BE2C (cell line): ENCODE measurements around the gene CAPN11.
"Not testable (repeated sequence)": the region's sequence is repeated elsewhere in the genome, so short reads cannot be mapped to it uniquely, and the experiment has no call there.

Source experiments
- DNase-seq: peaks from one replicate; pipeline ENCODE4 v3.0.0-alpha.2; 2020
- H3K27me3 ChIP-seq: fragments of 250-450 bp; sonication (Bioruptor Pico); 2 replicates; pipeline ENCODE4 v1.5.1; 2020; ENCODE audit warnings: mild to moderate bottlenecking
- H3K36me3 ChIP-seq: fragments of 250-450 bp; sonication (Bioruptor Pico); 2 replicates; pipeline ENCODE4 v1.5.1; 2020; ENCODE audit warnings: mild to moderate bottlenecking
- H3K4me1 ChIP-seq: fragments of 250-450 bp; sonication (Bioruptor Pico); 2 replicates; pipeline ENCODE4 v1.5.1; 2020
- H3K4me3 ChIP-seq: 2 replicates; pipeline ENCODE4 v1.5.1; 2011; ENCODE audit warnings: low read depth, low read length
- H3K9me3 ChIP-seq: fragments of 250-450 bp; sonication (Bioruptor Pico); 2 replicates; pipeline ENCODE4 v1.5.1; 2020
- CTCF ChIP-seq: IDR thresholded peaks from 2 replicates; pipeline ENCODE4 v1.5.1; 2012; ENCODE audit warnings: mild to moderate bottlenecking, low read depth, low read length

Gene CAPN11

GRCh38 chr6:44143731-44144130, 14.9 kb upstream of the CAPN11 start:
- no peak for DNase-seq
- no peaks in the 10 kb centered on the region; the same call in 1 of the 2 replicates for H3K36me3 ChIP-seq
- H3K9me3 ChIP-seq: no peaks in the 10 kb centered on the region
- H3K4me1 ChIP-seq: no peaks in the 10 kb centered on the region
- H3K4me3 ChIP-seq: no peak overlapping the region
- no peaks in the 10 kb centered on the region for H3K27me3 ChIP-seq
- TF ChIP-seq CTCF: no peak

GRCh38 chr6:44144536-44144935, 14.1 kb upstream of the CAPN11 start:
- H3K4me1 ChIP-seq, H3K9me3 ChIP-seq, H3K27me3 ChIP-seq, DNase-seq, H3K4me3 ChIP-seq, H3K36me3 ChIP-seq: not testable (repeated sequence)

GRCh38 chr6:44145839-44146238, 12.8 kb upstream of the CAPN11 start:
- DNase-seq: no peak
- no peaks in the 10 kb centered on the region for H3K4me1 ChIP-seq
- no peaks in the 10 kb centered on the region; the same call in 1 of the 2 replicates for H3K36me3 ChIP-seq

GRCh38 chr6:44146685-44147084, 11.9 kb upstream of the CAPN11 start:
- H3K4me3 ChIP-seq: no peak overlapping the region
- no peaks in the 10 kb centered on the region for H3K9me3 ChIP-seq
- no peaks in the 10 kb centered on the region; the same call in 1 of the 2 replicates for H3K4me1 ChIP-seq
- H3K36me3 ChIP-seq: no peaks in the 10 kb centered on the region; the same call in 1 of the 2 replicates
- no peaks in the 10 kb centered on the region for H3K27me3 ChIP-seq
- no peak for TF ChIP-seq CTCF
- no peak for DNase-seq

More at GRCh38 chr6:44145839-44146238, 12.8 kb upstream of the CAPN11 start:
- H3K4me3 ChIP-seq: no peak overlapping the region
- no peaks in the 10 kb centered on the region for H3K9me3 ChIP-seq
- TF ChIP-seq CTCF: no peak
- no peaks in the 10 kb centered on the region for H3K27me3 ChIP-seq

GRCh38 chr6:44147256-44147655, 11.4 kb upstream of the CAPN11 start:
- H3K27me3 ChIP-seq: no peaks in the 10 kb centered on the region
- H3K4me1 ChIP-seq: no peaks in the 10 kb centered on the region; the same call in 1 of the 2 replicates
- no peaks in the 10 kb centered on the region for H3K9me3 ChIP-seq
- DNase-seq: no peak
- no peaks in the 10 kb centered on the region; the same call in 1 of the 2 replicates for H3K36me3 ChIP-seq
- TF ChIP-seq CTCF: no peak
- H3K4me3 ChIP-seq: no peak overlapping the region

GRCh38 chr6:44148306-44148705, 10.3 kb upstream of the CAPN11 start:
- H3K4me3 ChIP-seq: no peak overlapping the region
- no peaks in the 10 kb centered on the region; the same call in 1 of the 2 replicates for H3K36me3 ChIP-seq
- H3K27me3 ChIP-seq: no peaks in the 10 kb centered on the region
- no peak for DNase-seq
- no peaks in the 10 kb centered on the region; the same call in 1 of the 2 replicates for H3K4me1 ChIP-seq
- no peaks in the 10 kb centered on the region for H3K9me3 ChIP-seq
- no peak for TF ChIP-seq CTCF
